NCI-H2081 treated with DMSO at 0.1 percent for 48 hours (cell line): Measurements from ENCODE around the gene ACTL8.

Experiments used
- DNase-seq: peaks from one replicate; lab custom pipeline; 2025; lab: John Stamatoyannopoulos, UW

Gene ACTL8

GRCh38 chr1:17875882-17876280 lies 120.7 kb downstream of the ACTL8 start:
- no peak for DNase-seq
